Upper lobe of left lung (tissue), 6 donors: Measurements from ENCODE around the gene DGCR8. TPM values are rescaled to one million over a fixed set of nuclear protein-coding genes. Genes with fewer than 3 reads are reported as not detected.

Experiments used
- ATAC-seq, 2 donors: fragments of 200-7000 bp; cut with Tn5 transposase; one replicate each; pipeline ENCODE4 v1.9.1; 2022; ENCODE audit warnings: mild to moderate bottlenecking in 2 of 2, moderate library complexity in 2 of 2; ENCODE audit not compliant: low FRiP score in 2 of 2
- DNase-seq, 2 donors: peaks; one replicate each; pipeline ENCODE4 v3.0.0-alpha.2; 2019 to 2020
- H3K27ac ChIP-seq, 4 donors: fragments of 200-600 bp; sonication (generic); one replicate each; pipeline ENCODE4 v1.5.1; 2016 to 2019
- H3K27me3 ChIP-seq, 4 donors: fragments of 200-600 bp; sonication (generic); one replicate each; pipeline ENCODE4 v1.5.1; 2017 to 2019
- H3K36me3 ChIP-seq, 4 donors: fragments of 200-600 bp; sonication (generic); one replicate each; pipeline ENCODE4 v1.5.1; 2016 to 2019
- H3K4me1 ChIP-seq, 4 donors: fragments of 200-600 bp; sonication (generic); one replicate each; pipeline ENCODE4 v1.5.1; 2018 to 2019
- H3K4me3 ChIP-seq, 4 donors: fragments of 200-600 bp; sonication (generic); one replicate each; pipeline ENCODE4 v1.5.1; 2017 to 2019; ENCODE audit warnings: mild to moderate bottlenecking in 2 of 4, moderate library complexity in 1 of 4
- H3K9me3 ChIP-seq, 4 donors: fragments of 200-600 bp; sonication (generic); one replicate each; pipeline ENCODE4 v1.5.1; 2018 to 2019
- EP300 ChIP-seq, 4 donors: sonication (generic); formaldehyde crosslinking; IDR thresholded peaks; one replicate each; pipeline ENCODE4 v1.5.1; 2017; ENCODE audit warnings: antibody characterized with exemption in 4 of 4, control low read depth in 2 of 4
- POLR2A ChIP-seq, 4 donors: fragments of 450-650 bp; IDR thresholded peaks; one replicate each; pipeline ENCODE4 v1.5.1; 2016 to 2017; ENCODE audit warnings: antibody characterized with exemption in 4 of 4, mild to moderate bottlenecking in 2 of 4
- POLR2AphosphoS5 ChIP-seq, 2 donors: sonication (generic); formaldehyde crosslinking; IDR thresholded peaks; one replicate each; pipeline ENCODE4 v1.5.1; 2017; ENCODE audit warnings: antibody characterized with exemption in 2 of 2
- WGBS, 2 donors: methylation state at CpG; one replicate each; pipeline ENCODE4 v1.1.5; 2017 to 2018; 5-methylcytosine and 5-hydroxymethylcytosine counted together
- total RNA-seq, 6 donors: library from RNA; depleted of rRNA in 4 of 6; stranded (reverse); fragments of >200 nt in 4 of 6; gene quantifications; one replicate each; pipeline versions ENCODE4 v1.1.0 to v1.2.1, GENCODE V29; 2016 to 2021
- TF ChIP-seq, protein P1 (sequence below), 6 experiments: fragments of 450-650 bp in 4 of 6; fragments of 200-600 bp in 2 of 6; sonication (generic) in 2 of 6; IDR thresholded peaks; one replicate each; pipeline ENCODE4 v1.5.1; 2016 to 2019; ENCODE audit warnings: antibody characterized with exemption in 6 of 6
- donor health status: DM: no; HTN: no; CAD: no; lungs with moderate emphysema.
- donor health status: DM: no; HTN: yes; CAD: no; lungs with severe emphysema.

The DGCR8 gene
- total RNA-seq, 6 donors from 2014 or later: 27.7 to 95.3 (median 33.1) TPM

DNA sequence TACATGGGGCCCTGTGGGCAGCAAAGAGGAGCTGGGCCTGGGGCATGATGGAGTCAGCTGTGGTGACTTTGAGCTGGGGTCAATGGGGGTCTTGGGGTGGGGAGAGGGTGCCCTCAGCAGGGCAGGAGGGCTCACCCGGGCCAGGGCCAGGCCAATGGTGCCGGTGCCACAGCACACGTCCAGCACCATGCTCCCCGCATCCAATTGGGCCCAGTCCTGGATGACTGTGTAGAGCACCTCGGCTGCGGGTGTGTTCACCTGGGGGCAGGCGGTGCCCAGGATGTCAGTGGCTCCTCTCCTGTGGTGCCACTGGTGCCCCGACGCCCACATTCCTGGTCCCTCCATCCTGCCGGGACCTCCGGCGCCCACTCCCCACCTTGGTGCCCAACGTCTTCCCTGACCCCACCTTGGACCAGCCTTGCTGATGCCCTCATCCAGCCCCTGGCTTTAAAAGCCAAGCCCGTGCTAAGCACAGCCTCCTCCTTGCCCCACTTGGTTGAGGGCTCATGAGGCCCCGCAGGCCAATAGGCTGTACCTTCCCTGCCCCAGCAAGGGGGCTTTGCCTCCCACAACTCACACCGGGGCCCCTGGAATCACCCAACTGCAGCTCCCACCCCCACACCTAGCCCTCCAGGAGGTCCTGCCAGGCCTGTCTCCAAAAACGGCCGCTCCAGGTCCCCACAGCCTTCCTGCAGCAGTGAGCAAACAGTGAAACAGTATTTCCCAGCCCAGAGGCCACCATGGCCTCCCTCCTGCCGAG lies 33.7 kb downstream of the DGCR8 start:
- ATAC-seq (no peak), DNase-seq (peak in 1 of 2 donors; percentile 60)
- Histone ChIP-seq H3K9me3 (no peaks in the 10 kb centered on the region), H3K4me1 (peaks cover 21 to 30% (median 24%) of the 10 kb centered on the region in 4 donors), H3K27ac (no peak overlapping the region), H3K4me3 (no peak overlapping the region), H3K27me3 (no peaks in the 10 kb centered on the region), H3K36me3 (peaks cover 10 to 73% (median 50%) of the 10 kb centered on the region in 4 donors)
- TF ChIP-seq, protein P1, sequence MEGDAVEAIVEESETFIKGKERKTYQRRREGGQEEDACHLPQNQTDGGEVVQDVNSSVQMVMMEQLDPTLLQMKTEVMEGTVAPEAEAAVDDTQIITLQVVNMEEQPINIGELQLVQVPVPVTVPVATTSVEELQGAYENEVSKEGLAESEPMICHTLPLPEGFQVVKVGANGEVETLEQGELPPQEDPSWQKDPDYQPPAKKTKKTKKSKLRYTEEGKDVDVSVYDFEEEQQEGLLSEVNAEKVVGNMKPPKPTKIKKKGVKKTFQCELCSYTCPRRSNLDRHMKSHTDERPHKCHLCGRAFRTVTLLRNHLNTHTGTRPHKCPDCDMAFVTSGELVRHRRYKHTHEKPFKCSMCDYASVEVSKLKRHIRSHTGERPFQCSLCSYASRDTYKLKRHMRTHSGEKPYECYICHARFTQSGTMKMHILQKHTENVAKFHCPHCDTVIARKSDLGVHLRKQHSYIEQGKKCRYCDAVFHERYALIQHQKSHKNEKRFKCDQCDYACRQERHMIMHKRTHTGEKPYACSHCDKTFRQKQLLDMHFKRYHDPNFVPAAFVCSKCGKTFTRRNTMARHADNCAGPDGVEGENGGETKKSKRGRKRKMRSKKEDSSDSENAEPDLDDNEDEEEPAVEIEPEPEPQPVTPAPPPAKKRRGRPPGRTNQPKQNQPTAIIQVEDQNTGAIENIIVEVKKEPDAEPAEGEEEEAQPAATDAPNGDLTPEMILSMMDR (IDR thresholded peaks at IDR 0.05): no peak
- no peak for TF ChIP-seq POLR2A (IDR thresholded peaks at IDR 0.05)
- no peak for TF ChIP-seq POLR2AphosphoS5 (IDR thresholded peaks at IDR 0.05)
- TF ChIP-seq EP300 (IDR thresholded peaks at IDR 0.05): no peak
- WGBS, 2 donors: 91 to 93% methylated on average over 12 to 16 of the region's 19 CpGs

DNA sequence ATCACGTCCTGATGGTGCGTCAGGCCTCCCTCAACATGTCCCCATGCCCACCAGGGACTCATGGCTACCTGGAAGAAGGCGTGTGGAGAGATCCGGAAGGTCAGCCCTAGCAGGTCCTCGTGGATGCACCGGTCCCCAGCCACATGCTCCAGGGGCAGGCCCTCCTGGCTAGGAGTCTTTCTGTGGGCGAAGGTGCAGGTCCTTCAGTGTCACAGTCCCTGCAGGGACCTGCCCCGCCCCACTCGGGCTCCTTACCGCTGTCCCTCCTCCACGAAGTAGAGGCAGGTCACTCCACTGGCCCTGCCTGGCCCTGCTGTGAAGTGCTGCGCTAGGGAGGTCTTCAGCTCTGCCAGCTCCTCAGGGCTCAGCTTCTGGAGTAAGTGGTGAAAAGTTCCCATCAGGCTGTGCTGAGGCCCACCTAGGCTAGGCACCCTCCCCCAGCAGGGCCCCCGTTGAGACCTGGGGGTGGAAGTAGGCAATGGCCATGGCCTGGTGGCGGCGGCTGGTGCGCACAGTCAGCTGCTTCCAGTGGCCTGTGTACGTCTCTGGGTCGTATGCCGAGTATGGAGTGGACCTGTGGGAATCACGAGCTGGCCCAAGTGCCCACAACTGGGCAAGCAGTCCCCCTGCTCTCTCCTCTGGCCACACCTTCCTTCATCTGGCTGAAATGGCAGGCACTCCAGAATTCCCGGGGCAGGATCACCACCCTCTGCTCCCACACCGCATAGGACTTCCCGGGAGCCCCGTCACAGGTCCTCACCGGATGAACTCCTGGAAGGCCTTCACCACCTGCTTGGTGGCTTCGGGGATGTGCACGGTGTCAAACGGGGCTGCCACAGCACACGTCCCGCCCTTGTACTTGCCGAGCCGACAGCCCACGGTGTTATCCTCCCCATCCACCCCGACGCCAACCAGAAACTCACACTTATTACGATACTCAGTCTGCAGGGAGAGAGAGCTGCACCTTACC lies 34.8 kb downstream of the DGCR8 start:
- DNase-seq: peak in 1 of 2 donors; percentile 84
- Histone ChIP-seq H3K4me3 (no peak overlapping the region), H3K36me3 (peaks cover 10 to 70% (median 45%) of the 10 kb centered on the region in 4 donors), H3K27ac (no peak overlapping the region), H3K4me1 (peaks cover 24 to 35% (median 32%) of the 10 kb centered on the region in 4 donors), H3K27me3 (no peaks in the 10 kb centered on the region), H3K9me3 (no peaks in the 10 kb centered on the region)
- WGBS, 2 donors: 86 to 93% methylated on average over 20 to 36 of the region's 36 CpGs
- ATAC-seq: no peak
- TF ChIP-seq EP300 (IDR thresholded peaks at IDR 0.05) (no peak), POLR2AphosphoS5 (IDR thresholded peaks at IDR 0.05) (no peak), POLR2A (IDR thresholded peaks at IDR 0.05) (no peak)
- TF ChIP-seq, protein P1 (IDR thresholded peaks at IDR 0.05): no peak

DNA sequence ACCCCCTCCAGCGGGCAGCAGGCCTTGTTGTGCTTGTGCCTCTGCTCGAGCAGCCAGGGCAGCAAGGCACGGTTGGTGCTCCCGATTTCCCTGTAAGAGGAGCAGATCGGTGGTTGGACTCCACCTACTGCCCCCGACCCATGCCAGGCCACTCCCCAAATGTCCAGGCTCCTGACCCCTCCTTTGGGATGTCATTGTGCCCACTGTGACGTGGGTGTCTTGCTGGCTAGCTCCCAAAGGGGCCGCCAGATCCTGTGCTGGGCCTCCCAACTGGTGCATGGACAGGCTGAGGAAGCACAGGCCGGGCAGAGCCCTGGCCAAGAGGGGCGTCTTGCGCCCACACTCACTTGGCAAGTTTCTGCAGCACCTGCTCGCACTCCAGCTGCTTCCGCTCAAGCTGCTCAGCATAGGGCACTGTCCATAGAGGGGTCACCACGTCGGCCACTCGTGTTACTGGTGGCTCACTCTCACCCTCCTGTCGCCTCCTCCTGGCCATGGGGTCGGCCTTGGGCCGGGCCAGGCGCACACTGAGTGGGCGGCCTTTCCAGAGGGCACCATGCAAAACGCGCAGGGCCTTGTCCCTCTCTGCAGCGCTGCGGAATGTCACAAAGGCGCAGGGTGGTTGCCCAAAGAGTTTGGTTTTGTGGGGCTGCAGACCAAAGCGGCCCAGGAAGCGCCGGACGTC lies 35.8 kb downstream of the DGCR8 start, which contains the start of gene RANBP1:
Gene RANBP1, plus strand, starts transcription at position 414 of the 685 bp plus-strand sequence. Its CDS starts 81 bp downstream, at position 495.
- no peaks in the 10 kb centered on the region for H3K9me3 ChIP-seq
- no peaks in the 10 kb centered on the region for H3K27me3 ChIP-seq
- TF ChIP-seq EP300 (IDR thresholded peaks at IDR 0.05): no peak
- TF ChIP-seq POLR2AphosphoS5 (IDR thresholded peaks at IDR 0.05): no peak
- TF ChIP-seq, protein P1 (IDR thresholded peaks at IDR 0.05): no peak
- TF ChIP-seq POLR2A (IDR thresholded peaks at IDR 0.05): no peak
- ATAC-seq (no peak), DNase-seq (peak in 1 of 2 donors; percentile 41)
- peak within 1 kb of the TSS; percentile 84 to 91 (median 87) for H3K27ac ChIP-seq
- H3K36me3 ChIP-seq: peaks cover 9 to 70% (median 45%) of the 10 kb centered on the region in 4 donors
- 71 to 81% methylated on average over 8 to 30 of the region's 30 CpGs for WGBS, 2 donors
- peak within 1 kb of the TSS; percentile 58 to 98 (median 90) for H3K4me3 ChIP-seq
- H3K4me1 ChIP-seq: peaks cover 24 to 36% (median 34%) of the 10 kb centered on the region in 4 donors

DNA sequence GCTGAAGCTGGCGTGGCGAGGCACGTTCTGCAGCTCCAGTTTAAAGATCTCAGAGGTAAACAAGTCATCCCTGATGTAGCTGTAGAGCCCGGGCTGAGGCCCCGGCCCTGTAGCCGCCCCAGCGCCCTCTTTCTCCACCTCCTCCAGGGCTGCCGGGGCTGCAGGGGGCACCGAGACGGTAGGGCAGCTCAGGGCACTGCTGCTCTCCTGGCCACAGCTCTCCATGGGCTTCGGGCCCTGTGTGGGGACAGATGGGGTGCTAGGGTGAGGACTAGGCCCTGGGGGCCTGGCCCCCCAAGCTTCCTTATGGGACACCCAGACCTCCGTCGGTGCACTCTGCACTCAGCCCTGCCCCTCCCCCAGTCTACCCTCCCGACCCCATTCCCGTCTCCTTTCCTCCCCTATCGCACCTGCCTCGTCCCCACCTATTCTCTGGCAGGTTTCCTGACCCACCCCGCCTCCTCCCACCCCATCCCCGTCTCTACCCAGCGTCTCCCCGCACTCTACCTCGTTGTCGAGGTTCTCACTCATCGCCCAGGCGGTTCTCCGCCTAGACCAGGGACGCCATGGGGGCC lies 36.4 kb downstream of the DGCR8 start:
- 0 to 12% methylated on average over 16 to 19 of the region's 27 CpGs for whole genome bisulfite sequencing, 2 donors

More for the DNA sequence above, 36.4 kb downstream of the DGCR8 start:
- Histone ChIP-seq H3K4me3 (peak overlapping the region; percentile 58 to 98 (median 90)), H3K9me3 (no peaks in the 10 kb centered on the region), H3K27me3 (no peaks in the 10 kb centered on the region), H3K36me3 (peaks cover 9 to 70% (median 46%) of the 10 kb centered on the region in 4 donors), H3K27ac (peak overlapping the region; percentile 84 to 91 (median 87)), H3K4me1 (peaks cover 24 to 36% (median 34%) of the 10 kb centered on the region in 4 donors)
- no peak for TF ChIP-seq EP300 (IDR thresholded peaks at IDR 0.05)
- TF ChIP-seq POLR2AphosphoS5 (IDR thresholded peaks at IDR 0.05): no peak
- no peak for TF ChIP-seq POLR2A (IDR thresholded peaks at IDR 0.05)
- TF ChIP-seq, protein P1 (IDR thresholded peaks at IDR 0.05): no peak
- DNase-seq: peak in 1 of 2 donors; percentile 84
- ATAC-seq: peak; percentile 1
